IPS DF 6.9 (cell line): Measurements from ENCODE around the gene CCDC93.
"Not testable (repeated sequence)": the region's sequence is repeated elsewhere in the genome, so short reads cannot be mapped to it uniquely, and the experiment has no call there.

ENCODE experiments used
- DNase-seq: peaks from one replicate; pipeline ENCODE4 v3.0.0-alpha.2; 2013; ENCODE audit warnings: low read depth, low spot score
- H3K27ac ChIP-seq: one replicate; pipeline ENCODE4 v1.5.1; 2013; ENCODE audit warnings: low read length, control low read depth
- H3K27me3 ChIP-seq: 2 replicates; pipeline ENCODE4 v1.6.1; 2013; ENCODE audit warnings: mild to moderate bottlenecking, low read length; ENCODE audit not compliant: control insufficient read depth, insufficient read depth
- H3K36me3 ChIP-seq: 2 replicates; pipeline ENCODE4 v1.6.1; 2013; ENCODE audit warnings: low read length; ENCODE audit not compliant: control insufficient read depth, insufficient read depth
- H3K4me1 ChIP-seq: 2 replicates; pipeline ENCODE4 v1.6.1; 2013; ENCODE audit warnings: low read length; ENCODE audit not compliant: control insufficient read depth, insufficient read depth
- H3K4me3 ChIP-seq: 2 replicates; pipeline ENCODE4 v1.5.1; 2013; ENCODE audit warnings: mild to moderate bottlenecking, low read length
- H3K9me3 ChIP-seq: 2 replicates; pipeline ENCODE4 v1.6.1; 2013; ENCODE audit warnings: low read length, inconsistent platforms; ENCODE audit not compliant: control insufficient read depth, insufficient read depth
- WGBS: extraction: QIAGEN DNeasy Blood & Tissue Kit; methylation state at CpG from one replicate; pipeline ENCODE4 v1.1.7; 2013; ENCODE audit warnings: mixed read lengths, missing lambda C conversion rate; ENCODE audit not compliant: insufficient read length, insufficient coverage; 5-methylcytosine and 5-hydroxymethylcytosine counted together

CCDC93 gene

DNA sequence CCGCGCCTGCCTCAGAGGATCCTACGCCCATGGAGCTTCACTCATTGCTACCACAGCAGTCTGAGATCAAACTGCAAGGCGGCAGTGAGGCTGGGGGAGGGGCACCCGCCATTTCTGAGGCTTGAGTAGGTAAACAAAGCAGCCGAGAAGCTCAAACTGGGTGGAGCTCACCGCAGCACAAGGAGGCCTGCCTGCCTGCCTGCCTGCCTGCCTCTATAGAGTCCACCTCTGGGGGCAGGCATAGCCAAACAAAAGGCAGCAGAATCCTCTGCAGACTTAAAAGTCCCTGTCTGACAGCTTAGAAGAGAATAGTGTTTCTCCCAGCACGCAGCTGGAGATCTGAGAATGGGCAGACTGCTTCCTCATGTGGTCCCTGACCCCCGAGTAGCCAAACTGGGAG is 90.4 kb downstream of the CCDC93 start:
- not testable (repeated sequence) for H3K4me1 ChIP-seq, H3K27ac ChIP-seq, H3K9me3 ChIP-seq, H3K4me3 ChIP-seq, DNase-seq, H3K27me3 ChIP-seq
- peaks cover 12% of the 10 kb centered on the region; the same call in 1 of the 2 replicates for H3K36me3 ChIP-seq
- WGBS = no CpG with 5 or more reads among the region's 9 CpGs

GRCh38 chr2:117921520-117921919 is 92.3 kb downstream of the CCDC93 start:
- WGBS = no CpG with 5 or more reads among the region's 3 CpGs
- H3K9me3 ChIP-seq = no peaks in the 10 kb centered on the region
- no peak overlapping the region for H3K4me3 ChIP-seq
- no peaks in the 10 kb centered on the region for H3K27me3 ChIP-seq
- no peak for DNase-seq
- peaks cover 12% of the 10 kb centered on the region; the same call in 1 of the 2 replicates for H3K36me3 ChIP-seq
- H3K27ac ChIP-seq = no peak overlapping the region
- H3K4me1 ChIP-seq = no peaks in the 10 kb centered on the region

DNA sequence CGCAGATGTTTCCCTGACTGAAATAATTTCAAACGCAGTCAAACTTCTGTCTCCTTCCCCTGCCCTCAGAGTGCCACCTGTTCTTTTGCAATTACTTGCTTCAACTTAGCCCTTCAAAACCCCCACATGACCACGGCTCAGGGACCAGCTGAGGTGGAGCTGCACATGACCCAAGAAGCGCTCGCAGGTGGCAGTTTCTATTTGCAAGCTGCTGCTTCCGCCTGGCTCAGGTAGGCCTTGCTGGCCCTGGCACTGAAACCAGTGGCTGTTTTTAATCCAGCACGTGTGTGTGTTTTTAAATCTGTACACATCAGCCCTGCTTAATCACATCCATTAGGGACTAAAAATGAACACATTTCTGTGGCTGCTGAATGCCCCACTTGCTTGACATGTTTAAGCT is 95.3 kb downstream of the CCDC93 start:
- H3K27ac ChIP-seq = no peak overlapping the region
- H3K4me3 ChIP-seq = no peak overlapping the region
- no peaks in the 10 kb centered on the region for H3K9me3 ChIP-seq
- no CpG with 5 or more reads among the region's 7 CpGs for WGBS
- no peak for DNase-seq
- H3K27me3 ChIP-seq = no peaks in the 10 kb centered on the region
- no peaks in the 10 kb centered on the region for H3K4me1 ChIP-seq
- H3K36me3 ChIP-seq = peaks cover 12% of the 10 kb centered on the region; the same call in 1 of the 2 replicates

GRCh38 chr2:117917223-117917917 is 96.5 kb downstream of the CCDC93 start:
- no CpG with 5 or more reads among the region's 19 CpGs for WGBS
- Histone ChIP-seq H3K4me1 (no peaks in the 10 kb centered on the region), H3K27me3 (no peaks in the 10 kb centered on the region), H3K4me3 (no peak overlapping the region), H3K27ac (no peak overlapping the region), H3K9me3 (no peaks in the 10 kb centered on the region), H3K36me3 (peaks cover 7% of the 10 kb centered on the region; the same call in 1 of the 2 replicates)
- DNase-seq = no peak

GRCh38 chr2:117902933-117903332 is 110.9 kb downstream of the CCDC93 start:
- Histone ChIP-seq H3K27me3 (no peaks in the 10 kb centered on the region), H3K36me3 (no peaks in the 10 kb centered on the region), H3K4me3 (no peak overlapping the region), H3K27ac (no peak overlapping the region), H3K4me1 (no peaks in the 10 kb centered on the region), H3K9me3 (no peaks in the 10 kb centered on the region)
- no CpG with 5 or more reads among the region's 7 CpGs for WGBS
- no peak for DNase-seq

GRCh38 chr2:117888897-117889296 is 125.0 kb downstream of the CCDC93 start:
- no peaks in the 10 kb centered on the region for H3K36me3 ChIP-seq
- no peaks in the 10 kb centered on the region for H3K27me3 ChIP-seq
- no peaks in the 10 kb centered on the region for H3K9me3 ChIP-seq
- H3K27ac ChIP-seq = no peak overlapping the region
- no peak for DNase-seq
- no CpG with 5 or more reads among the region's 1 CpG for WGBS
- no peak overlapping the region for H3K4me3 ChIP-seq
- no peaks in the 10 kb centered on the region for H3K4me1 ChIP-seq

- Histone ChIP-seq H3K4me1 (no peaks in the 10 kb centered on the region), H3K27me3 (no peaks in the 10 kb centered on the region), H3K27ac (no peak overlapping the region), H3K9me3 (no peaks in the 10 kb centered on the region), H3K4me3 (no peak overlapping the region), H3K36me3 (no peaks in the 10 kb centered on the region)
- DNase-seq = no peak
- WGBS = no CpG with 5 or more reads among the region's 2 CpGs
Measured at GRCh38 chr2:117885308-117885707, 128.6 kb downstream of the CCDC93 start.

- H3K27ac ChIP-seq = no peak overlapping the region
Measured at GRCh38 chr2:117879003-117879402, 134.9 kb downstream of the CCDC93 start.

GRCh38 chr2:117875786-117876185 is 138.1 kb downstream of the CCDC93 start:
- H3K9me3 ChIP-seq = no peaks in the 10 kb centered on the region
- DNase-seq = no peak
- H3K4me3 ChIP-seq = no peak overlapping the region
- no peaks in the 10 kb centered on the region for H3K4me1 ChIP-seq
- WGBS = no CpG with 5 or more reads among the region's 1 CpG
- H3K27me3 ChIP-seq = no peaks in the 10 kb centered on the region
- no peaks in the 10 kb centered on the region for H3K36me3 ChIP-seq
- no peak overlapping the region for H3K27ac ChIP-seq

More at GRCh38 chr2:117879003-117879402, 134.9 kb downstream of the CCDC93 start:
- Histone ChIP-seq H3K36me3 (no peaks in the 10 kb centered on the region), H3K4me3 (no peak overlapping the region), H3K27me3 (no peaks in the 10 kb centered on the region), H3K9me3 (no peaks in the 10 kb centered on the region), H3K4me1 (no peaks in the 10 kb centered on the region)
- WGBS = no CpG with 5 or more reads among the region's 2 CpGs
- no peak for DNase-seq
